Fibroblast of lung (primary cell): ENCODE data around the gene MBNL1. TPM values are rescaled to one million over a fixed set of nuclear protein-coding genes. Genes with fewer than 3 reads are reported as not detected.

Source experiments
- DNase-seq, 2 donors: peaks; one replicate each; pipeline versions ENCODE4 v3.0.0 to v3.0.0-alpha.2; 2010; ENCODE audit warnings: low read depth in 2 of 2
- H2AFZ ChIP-seq: 2 replicates; pipeline ENCODE4 v1.5.1; 2012; ENCODE audit warnings: low read length, control low read depth, inconsistent platforms
- H3K27ac ChIP-seq: 2 replicates; pipeline ENCODE4 v1.5.1; 2011; ENCODE audit warnings: low read length, control low read depth; ENCODE audit not compliant: insufficient read depth
- H3K27me3 ChIP-seq: 2 replicates; pipeline ENCODE4 v1.5.1; 2011; ENCODE audit warnings: mild to moderate bottlenecking, low read length; ENCODE audit not compliant: control insufficient read depth, insufficient read depth
- H3K36me3 ChIP-seq: 2 replicates; pipeline ENCODE4 v1.5.1; 2011; ENCODE audit warnings: low read length; ENCODE audit not compliant: control insufficient read depth, insufficient read depth
- H3K4me1 ChIP-seq: 2 replicates; pipeline ENCODE4 v1.5.1; 2011; ENCODE audit warnings: low read length; ENCODE audit not compliant: control insufficient read depth, insufficient read depth; ENCODE audit errors: extremely low read depth
- H3K4me2 ChIP-seq: 2 replicates; pipeline ENCODE4 v1.5.1; 2011; ENCODE audit warnings: low read length, control low read depth; ENCODE audit not compliant: insufficient read depth; ENCODE audit errors: extremely low read depth
- H3K4me3 ChIP-seq, 4 experiments: fragments of 200-600 bp in 1 of 4; sonication (generic) in 1 of 4; replicated peaks in 1 of 4; 2 replicates each; pipeline ENCODE4 v1.5.1; 2011 to 2016; ENCODE audit warnings: low read length in 4 of 4, low read depth in 3 of 4, mild to moderate bottlenecking in 3 of 4, control low read depth in 2 of 4, inconsistent platforms in 1 of 4, mixed read lengths in 1 of 4; ENCODE audit not compliant: insufficient read depth in 1 of 4; ENCODE audit errors: control extremely low read depth in 1 of 4
- H3K79me2 ChIP-seq: 2 replicates; pipeline ENCODE4 v1.5.1; 2012; ENCODE audit warnings: mild to moderate bottlenecking, low read length, inconsistent platforms; ENCODE audit not compliant: control insufficient read depth, insufficient read depth
- H3K9ac ChIP-seq: 2 replicates; pipeline ENCODE4 v1.5.1; 2011; ENCODE audit warnings: mild to moderate bottlenecking, low read length, control low read depth; ENCODE audit not compliant: insufficient read depth
- H3K9me3 ChIP-seq: 2 replicates; pipeline ENCODE4 v1.5.1; 2012; ENCODE audit warnings: low read depth, low read length; ENCODE audit not compliant: control insufficient read depth, insufficient read depth
- H4K20me1 ChIP-seq: 2 replicates; pipeline ENCODE4 v1.5.1; 2011; ENCODE audit warnings: low read length; ENCODE audit not compliant: control insufficient read depth, insufficient read depth; ENCODE audit errors: extremely low read depth
- CTCF ChIP-seq, 2 donors: IDR thresholded peaks in 1 of 2; conservative IDR thresholded peaks in 1 of 2; 1 replicate in 1 of 2; 2 replicates in 1 of 2; pipeline ENCODE4 v1.5.1; 2011 to 2012; ENCODE audit warnings: low read length in 2 of 2, control low read depth in 1 of 2, inconsistent platforms in 1 of 2, low read depth in 1 of 2, mild to moderate bottlenecking in 1 of 2
- EZH2 ChIP-seq: IDR thresholded peaks from 2 replicates; pipeline ENCODE4 v1.5.1; 2012; ENCODE audit warnings: low read length, control low read depth, mild to moderate bottlenecking; ENCODE audit errors: missing control alignments
- polyA minus RNA-seq: library from RNA; depleted of rRNA, polyadenylated mRNA; stranded (reverse); fragments of >200 nt; gene quantifications from 2 replicates; pipeline ENCODE4 v1.2.3, GENCODE V29; 2011; ENCODE audit warnings: low replicate concordance
- polyA plus RNA-seq, 2 donors: library from polyadenylated mRNA; depleted of rRNA in 1 of 2; stranded (reverse) in 1 of 2; unstranded in 1 of 2; fragments of >200 nt; gene quantifications; 2 replicates each; pipeline ENCODE4 v1.2.1, GENCODE V29; 2011 to 2012; ENCODE audit warnings: missing spikeins in 1 of 2
- total RNA-seq: library from RNA; depleted of rRNA; stranded (reverse); fragments of >200 nt; gene quantifications from 2 replicates; pipeline ENCODE4 v1.2.1, GENCODE V29; 2014

Gene MBNL1
- total RNA-seq: 196 and 213 TPM in 2 replicates
- polyA plus RNA-seq: 145 and 150 TPM in 2 replicates
- 83.0 and 112 TPM in 2 replicates for polyA plus RNA-seq (2012)
- 204 and 278 TPM in 2 replicates for polyA minus RNA-seq

- Histone ChIP-seq H3K36me3 (no peaks in the 10 kb centered on the region), H3K4me3 (peak within 1 kb of the TSS; percentile 81 to 96 (median 94)), H3K79me2 (peaks cover 61% of the 10 kb centered on the region), H3K4me2 (peak within 1 kb of the TSS; percentile 82), H3K27me3 (no peaks in the 10 kb centered on the region), H3K27ac (peak within 1 kb of the TSS; percentile 95), H3K4me1 (peaks cover 15% of the 10 kb centered on the region), H2AFZ (no peak within 1 kb of the TSS), H4K20me1 (peaks cover 1% of the 10 kb centered on the region), H3K9ac (peak within 1 kb of the TSS; percentile 93), H3K9me3 (no peaks in the 10 kb centered on the region)
- peak; percentile 80 to 87 for DNase-seq
- TF ChIP-seq CTCF (conservative IDR thresholded peaks at IDR 0.05 in 1 of 2, IDR thresholded peaks at IDR 0.05 in 1 of 2; ENCODE audit: low read depth in 1 of 2, low read length in 2 of 2): no peak
- no peak for TF ChIP-seq EZH2
Observed at GRCh38 chr3:152268555-152269055, at the start of gene MBNL1. TSS of gene MBNL1 (plus strand) at chr3:152268929. CDS start at chr3:152300194, 31,265 bp downstream.

GRCh38 chr3:152219216-152219615, 49.5 kb upstream of the MBNL1 start:
- Histone ChIP-seq H3K9me3 (no peaks in the 10 kb centered on the region), H3K27ac (no peak overlapping the region), H2AFZ (no peak overlapping the region), H3K4me1 (no peaks in the 10 kb centered on the region), H3K36me3 (no peaks in the 10 kb centered on the region), H3K27me3 (no peaks in the 10 kb centered on the region), H3K4me3 (no peak overlapping the region), H4K20me1 (no peaks in the 10 kb centered on the region), H3K4me2 (no peak overlapping the region), H3K79me2 (no peaks in the 10 kb centered on the region), H3K9ac (no peak overlapping the region)
- TF ChIP-seq CTCF (conservative IDR thresholded peaks at IDR 0.05 in 1 of 2, IDR thresholded peaks at IDR 0.05 in 1 of 2; ENCODE audit: low read depth in 1 of 2, low read length in 2 of 2) (no peak), EZH2 (no peak)
- peak in 1 of 2 donors; percentile 60 for DNase-seq

GRCh38 chr3:152219769-152220255, 48.9 kb upstream of the MBNL1 start:
- no peak overlapping the region for H2AFZ ChIP-seq
- no peak overlapping the region for H3K4me3 ChIP-seq
- H3K4me1 ChIP-seq: no peaks in the 10 kb centered on the region
- H3K27ac ChIP-seq: no peak overlapping the region
- H3K27me3 ChIP-seq: no peaks in the 10 kb centered on the region
- H4K20me1 ChIP-seq: no peaks in the 10 kb centered on the region
- no peak for DNase-seq
- TF ChIP-seq EZH2: no peak
- TF ChIP-seq CTCF (conservative IDR thresholded peaks at IDR 0.05 in 1 of 2, IDR thresholded peaks at IDR 0.05 in 1 of 2; ENCODE audit: low read depth in 1 of 2, low read length in 2 of 2): no peak
- H3K9ac ChIP-seq: no peak overlapping the region
- H3K4me2 ChIP-seq: no peak overlapping the region
- H3K36me3 ChIP-seq: no peaks in the 10 kb centered on the region
- no peaks in the 10 kb centered on the region for H3K79me2 ChIP-seq
- no peaks in the 10 kb centered on the region for H3K9me3 ChIP-seq
